ENCODE results near the gene TJP2.
A peak's percentile ranks its signal among the peaks of the same experiment; 100 is the strongest.

TJP2 gene

DNA sequence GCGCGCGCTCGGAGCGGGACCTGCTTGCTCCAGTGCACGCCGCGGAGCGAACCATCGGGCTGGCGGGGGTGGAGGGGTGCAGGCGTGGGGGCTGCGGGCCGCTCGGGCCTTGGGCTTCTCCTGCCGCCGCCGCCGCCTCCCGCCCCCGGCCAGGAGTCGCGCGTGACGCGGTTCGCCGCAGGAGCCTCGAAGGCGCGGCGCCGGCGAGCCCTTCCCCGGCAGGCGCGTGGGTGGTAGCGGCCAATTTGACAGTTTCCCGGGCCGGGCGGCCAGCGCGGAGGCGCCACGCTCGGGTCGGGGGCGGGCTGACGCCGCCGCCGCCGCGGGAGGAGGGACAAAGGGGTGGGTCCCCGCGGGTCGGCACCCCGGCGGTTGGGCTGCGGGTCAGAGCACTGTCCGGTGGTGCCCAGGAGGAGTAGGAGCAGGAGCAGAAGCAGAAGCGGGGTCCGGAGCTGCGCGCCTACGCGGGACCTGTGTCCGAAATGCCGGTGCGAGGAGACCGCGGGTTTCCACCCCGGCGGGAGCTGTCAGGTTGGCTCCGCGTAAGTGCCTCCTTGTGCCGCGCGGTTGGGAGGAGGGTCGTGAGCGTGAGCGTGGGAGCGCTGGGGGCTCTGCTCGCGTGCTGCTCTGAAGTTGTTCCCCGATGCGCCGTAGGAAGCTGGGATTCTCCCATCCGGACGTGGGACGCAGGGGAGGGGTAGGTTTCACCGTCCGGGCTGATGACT is at the start of gene TJP2:
Gene TJP2 (plus strand): TSS at position 387 of the 725 bp plus-strand sequence. CDS start 96 bp downstream, at position 483.
- peak; percentile 32 to 36 for DNase-seq (ENCODE audit: low read depth in 2 of 2)

DNA sequence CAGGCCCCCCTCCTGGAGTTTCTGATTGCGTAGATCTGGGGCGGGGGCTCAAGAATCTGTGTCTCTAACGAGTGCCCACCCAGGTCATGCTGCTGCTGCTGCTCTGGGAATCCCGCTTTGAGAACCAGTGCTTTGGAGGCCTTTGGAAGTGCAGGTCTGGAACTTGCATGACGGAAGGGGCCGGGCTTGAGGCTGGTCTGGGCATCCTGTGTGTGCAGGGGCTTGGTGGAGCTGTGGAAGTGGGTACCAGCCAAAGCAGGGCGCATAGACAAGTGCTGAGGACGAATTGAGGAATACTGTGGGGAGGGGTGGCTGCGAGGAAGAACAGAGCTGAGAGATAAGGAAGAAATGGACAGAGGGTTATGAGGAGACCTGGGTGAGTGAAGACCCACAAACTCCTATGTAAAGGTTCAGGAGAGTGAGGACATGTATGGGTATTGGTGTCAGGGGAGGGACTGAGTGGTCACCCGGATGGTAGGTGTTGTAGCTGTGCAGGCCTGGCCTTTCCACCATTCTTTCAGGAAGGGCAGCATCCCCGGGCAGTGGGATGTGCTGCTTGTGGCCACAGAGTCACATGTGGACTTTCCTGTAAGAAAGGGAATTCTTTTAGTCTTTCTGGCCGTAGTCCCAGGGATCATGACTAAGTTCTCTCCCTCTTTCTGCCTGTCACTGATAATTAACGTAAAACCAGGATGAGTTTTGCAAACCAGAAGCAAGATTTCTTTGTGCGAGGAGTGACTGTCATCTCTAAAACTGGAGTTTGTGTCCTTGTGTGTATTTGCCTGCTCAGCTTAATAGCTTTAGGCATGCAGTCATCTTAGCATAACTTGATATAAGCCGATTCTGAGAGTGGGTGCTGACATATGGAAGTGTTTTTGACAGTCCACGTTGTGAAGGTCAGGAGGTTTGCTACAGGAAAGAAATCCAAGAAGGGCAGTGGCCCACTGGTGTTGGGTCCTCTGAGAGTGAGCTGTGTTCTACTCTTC is 43.3 kb upstream of the TJP2 start:
- DNase-seq (ENCODE audit: low read depth in 2 of 2) = no peak

DNA sequence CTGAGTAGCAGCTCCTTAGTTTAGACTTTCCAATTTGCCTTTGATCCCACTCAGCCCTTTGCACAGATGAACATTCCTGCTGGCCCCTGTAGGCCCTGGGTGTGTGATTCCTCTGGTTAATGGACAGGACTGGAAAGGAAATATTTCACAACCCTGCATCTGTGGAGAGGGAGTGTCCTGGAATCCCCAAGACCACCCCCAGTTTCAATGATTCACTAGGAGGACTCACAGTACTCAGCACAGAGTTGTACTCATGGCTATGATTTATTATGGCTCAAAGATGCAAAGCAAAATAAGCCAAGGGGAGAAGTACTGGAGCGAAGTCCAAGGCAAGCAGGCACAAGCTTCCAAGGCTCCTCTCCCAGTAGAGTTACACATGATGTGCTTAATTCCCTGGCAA is 42.4 kb upstream of the TJP2 start:
- DNase-seq (ENCODE audit: low read depth in 2 of 2) = no peak

DNA sequence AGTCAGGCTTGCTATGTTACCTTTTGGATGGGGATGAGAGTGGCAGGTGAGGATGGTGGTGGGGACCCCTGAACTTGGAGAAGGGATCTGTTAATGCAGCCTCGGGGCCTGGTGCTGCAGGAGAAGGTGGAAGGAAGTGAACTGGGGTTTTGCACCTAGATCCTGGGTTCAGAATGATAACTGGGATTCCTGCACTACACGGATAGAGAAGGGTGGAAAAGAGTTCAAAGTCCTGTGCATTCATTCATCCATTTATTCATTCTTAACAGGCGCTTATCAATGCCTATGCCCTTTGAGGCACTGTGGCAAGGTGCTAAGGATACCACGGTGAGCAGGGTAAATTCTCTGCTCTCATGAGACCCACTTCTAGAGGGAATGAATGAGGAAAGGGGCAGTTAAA is 41.7 kb upstream of the TJP2 start:
- DNase-seq (ENCODE audit: low read depth in 2 of 2) = no peak

DNA sequence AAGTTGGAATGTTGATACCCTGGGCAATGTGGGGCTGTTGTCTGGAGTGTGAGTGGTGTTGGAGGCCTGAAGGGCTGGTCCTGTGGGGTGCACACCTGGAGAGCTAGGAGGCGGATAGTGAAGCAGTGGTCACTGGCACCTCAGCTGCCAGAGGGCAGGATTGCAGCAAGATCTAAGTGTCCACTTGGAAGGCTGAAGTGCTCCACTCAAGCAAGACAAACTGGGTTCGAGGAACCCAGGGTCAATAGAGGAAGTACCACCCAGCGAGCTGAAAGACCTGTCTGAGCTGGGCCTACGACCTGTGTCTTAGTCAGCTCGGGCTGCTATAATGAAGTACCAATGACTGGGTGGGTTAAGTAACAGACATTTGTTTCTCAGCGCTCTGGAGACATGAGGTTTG is 39.7 kb upstream of the TJP2 start:
- DNase-seq (ENCODE audit: low read depth in 2 of 2) = no peak

DNA sequence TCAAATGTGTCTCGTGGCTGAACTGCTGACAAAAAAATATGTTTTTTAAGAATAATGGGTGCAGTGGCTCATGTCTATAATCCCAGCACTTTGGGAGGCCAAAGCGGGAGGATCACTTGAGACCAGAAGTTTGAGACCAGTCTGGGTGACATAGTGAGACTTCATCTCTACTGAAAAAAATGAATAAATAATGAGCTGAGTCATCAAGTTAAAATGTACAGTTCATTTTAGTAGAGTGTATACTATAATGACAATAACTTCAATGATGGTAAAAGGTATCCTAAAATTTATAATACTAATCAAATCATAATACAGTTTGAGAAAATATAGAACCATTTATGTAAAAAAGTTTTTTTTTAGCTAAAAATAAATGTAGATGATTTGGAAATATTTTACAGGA is 37.9 kb upstream of the TJP2 start:
- no peak for DNase-seq (ENCODE audit: low read depth in 2 of 2)

DNA sequence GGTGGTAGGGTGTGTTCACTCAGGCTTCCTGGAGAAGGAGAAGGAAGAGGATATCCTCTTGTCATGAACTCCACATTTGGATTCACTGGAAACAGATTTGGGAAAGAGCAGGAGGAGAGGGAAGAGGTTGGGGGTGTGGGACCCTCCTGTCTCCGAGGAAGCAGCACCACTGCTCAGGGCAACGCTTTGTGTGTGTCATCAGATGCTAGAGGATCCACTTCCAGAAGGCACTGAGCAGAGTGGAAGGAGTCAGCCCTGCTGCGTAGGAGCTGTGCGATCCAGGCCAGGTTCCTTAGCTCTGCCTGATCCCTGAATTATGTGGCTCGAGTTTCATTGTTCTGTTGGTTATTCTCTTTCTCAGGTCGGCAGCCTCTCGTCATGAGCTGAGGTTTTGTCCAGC is 37.3 kb upstream of the TJP2 start:
- no peak for DNase-seq (ENCODE audit: low read depth in 2 of 2)

DNA sequence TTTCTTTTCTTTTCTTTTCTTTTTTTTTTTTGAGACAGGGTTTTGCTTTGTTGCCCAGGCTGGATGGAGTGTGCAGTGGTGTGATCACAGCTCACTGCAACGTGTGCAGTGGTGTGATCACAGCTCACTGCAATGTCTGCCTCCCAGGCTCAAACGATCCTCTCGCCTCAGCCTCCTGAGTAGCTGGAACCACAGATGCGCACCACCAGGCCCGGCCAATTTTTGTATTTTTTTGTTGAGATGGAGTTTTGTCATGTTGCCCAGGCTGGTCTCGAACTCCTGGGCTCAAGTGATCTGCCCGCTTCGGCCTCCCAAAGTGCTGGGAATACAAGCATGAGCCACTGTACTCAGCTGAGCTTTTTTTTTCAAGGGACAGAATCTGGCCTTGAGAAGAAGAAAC is 36.8 kb upstream of the TJP2 start:
- no peak for DNase-seq (ENCODE audit: low read depth in 2 of 2)

DNA sequence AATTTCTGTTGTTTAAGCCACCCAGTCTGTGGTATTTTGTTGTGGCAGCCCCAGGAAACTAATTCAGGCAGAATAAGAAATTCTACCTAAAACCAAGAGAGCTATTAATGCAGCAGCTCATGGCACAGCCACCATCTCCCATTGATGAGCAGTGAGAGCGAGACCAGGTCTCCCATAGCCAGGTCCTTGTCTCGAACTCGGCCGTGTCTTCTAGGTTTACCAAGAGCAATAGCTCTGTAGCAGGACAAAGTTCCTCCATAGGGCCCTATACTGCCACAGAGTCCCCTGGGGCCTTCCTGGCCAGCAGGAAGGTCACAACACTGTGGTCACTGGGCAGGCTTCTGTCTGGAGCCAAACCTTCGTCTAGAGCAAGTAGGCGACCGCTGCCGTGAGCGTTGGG is 34.5 kb upstream of the TJP2 start:
- no peak for DNase-seq (ENCODE audit: low read depth in 2 of 2)

DNA sequence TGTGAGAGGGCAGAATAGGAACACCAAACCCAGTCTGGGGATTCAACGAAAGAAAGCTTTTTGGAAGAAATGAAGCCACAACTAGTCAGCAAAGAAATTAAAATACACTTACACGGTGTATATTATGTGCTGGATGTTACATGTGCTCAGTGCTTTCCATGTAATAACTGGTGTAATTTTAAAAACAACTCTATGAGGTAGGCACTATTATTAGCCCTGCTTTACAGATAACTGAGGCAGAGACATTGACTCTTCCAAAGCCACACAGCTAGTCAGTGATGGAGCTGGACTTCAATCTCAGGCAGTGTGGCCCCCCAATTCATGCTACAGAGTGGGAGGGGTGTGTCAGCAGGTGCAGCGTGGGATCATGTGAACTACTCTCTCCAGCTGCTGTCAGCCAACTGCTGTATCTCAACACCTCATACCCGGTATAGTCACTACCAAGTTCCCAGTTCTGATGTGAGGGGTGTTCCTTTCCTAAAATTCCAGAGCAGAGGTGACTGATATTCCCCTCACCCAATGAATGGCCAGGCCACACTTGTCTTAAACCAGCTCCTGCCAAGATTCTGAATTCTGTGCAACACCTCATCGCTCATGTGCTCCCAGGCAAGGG is 33.8 kb upstream of the TJP2 start:
- DNase-seq (ENCODE audit: low read depth in 2 of 2) = no peak

DNA sequence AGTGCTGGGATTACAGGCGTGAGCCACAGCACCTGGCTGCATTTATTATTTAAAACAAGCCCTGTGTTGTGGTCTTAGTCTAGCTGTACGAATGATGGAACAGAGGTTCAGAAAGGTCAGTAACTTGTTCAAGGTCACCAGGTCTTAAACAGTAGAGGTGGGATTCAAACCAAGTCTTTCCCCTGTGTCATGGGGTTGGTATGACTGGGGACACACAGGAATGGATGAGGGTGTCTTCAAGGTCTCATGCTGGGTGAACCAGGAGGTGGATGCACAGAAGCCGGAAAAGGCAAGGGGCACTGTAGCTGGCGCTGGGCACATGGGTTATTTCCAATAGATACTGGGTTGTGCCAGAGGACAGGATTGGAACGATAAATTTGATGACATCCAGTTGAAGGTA is 32.2 kb upstream of the TJP2 start:
- no peak for DNase-seq (ENCODE audit: low read depth in 2 of 2)

DNA sequence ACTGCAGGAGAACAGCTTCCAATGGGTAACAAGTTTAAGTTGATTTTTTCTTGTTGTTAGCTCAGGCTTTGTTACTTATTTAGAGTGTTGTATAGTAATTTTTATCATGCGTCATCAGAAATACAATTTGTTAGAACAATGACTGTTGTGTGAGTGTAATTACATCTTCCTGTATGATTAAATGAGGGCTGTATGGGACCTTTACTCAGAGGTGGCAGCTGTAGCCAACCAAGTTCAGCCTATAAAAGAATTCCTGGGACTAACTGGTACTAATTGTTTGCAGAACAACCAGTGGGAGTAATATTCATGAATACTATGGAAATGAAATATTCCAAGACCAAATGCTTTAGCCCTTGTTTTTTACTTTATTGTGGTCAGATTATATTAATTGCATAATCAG is 30.8 kb upstream of the TJP2 start:
- no peak for DNase-seq (ENCODE audit: low read depth in 2 of 2)

DNA sequence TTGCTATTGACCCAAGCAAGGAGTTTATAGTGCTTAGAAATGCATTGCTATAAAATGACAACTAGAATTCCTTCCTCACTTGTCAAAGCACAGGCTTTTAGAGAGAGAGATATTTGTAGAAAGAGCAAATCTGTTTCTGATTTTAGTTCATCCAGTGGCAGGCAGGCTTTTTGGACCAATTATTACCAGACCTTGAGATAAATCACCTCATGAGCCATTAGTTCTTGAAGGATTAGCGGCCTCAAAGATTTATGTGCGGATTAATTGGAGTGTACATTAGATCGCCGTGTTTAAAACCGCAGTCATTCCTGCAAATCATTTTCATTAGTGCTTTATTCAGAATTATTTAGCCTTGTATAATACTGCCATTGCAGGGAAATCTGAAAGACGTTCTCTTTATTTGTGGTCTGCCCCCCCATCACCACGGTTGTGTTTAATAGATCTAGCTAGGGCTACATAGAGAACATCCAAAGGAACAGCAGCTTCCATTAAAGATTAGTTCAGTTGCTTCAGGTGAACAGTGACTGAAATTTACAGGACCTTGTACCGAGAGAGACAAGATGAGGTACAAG is 28.8 kb upstream of the TJP2 start:
- no peak for DNase-seq (ENCODE audit: low read depth in 2 of 2)

DNA sequence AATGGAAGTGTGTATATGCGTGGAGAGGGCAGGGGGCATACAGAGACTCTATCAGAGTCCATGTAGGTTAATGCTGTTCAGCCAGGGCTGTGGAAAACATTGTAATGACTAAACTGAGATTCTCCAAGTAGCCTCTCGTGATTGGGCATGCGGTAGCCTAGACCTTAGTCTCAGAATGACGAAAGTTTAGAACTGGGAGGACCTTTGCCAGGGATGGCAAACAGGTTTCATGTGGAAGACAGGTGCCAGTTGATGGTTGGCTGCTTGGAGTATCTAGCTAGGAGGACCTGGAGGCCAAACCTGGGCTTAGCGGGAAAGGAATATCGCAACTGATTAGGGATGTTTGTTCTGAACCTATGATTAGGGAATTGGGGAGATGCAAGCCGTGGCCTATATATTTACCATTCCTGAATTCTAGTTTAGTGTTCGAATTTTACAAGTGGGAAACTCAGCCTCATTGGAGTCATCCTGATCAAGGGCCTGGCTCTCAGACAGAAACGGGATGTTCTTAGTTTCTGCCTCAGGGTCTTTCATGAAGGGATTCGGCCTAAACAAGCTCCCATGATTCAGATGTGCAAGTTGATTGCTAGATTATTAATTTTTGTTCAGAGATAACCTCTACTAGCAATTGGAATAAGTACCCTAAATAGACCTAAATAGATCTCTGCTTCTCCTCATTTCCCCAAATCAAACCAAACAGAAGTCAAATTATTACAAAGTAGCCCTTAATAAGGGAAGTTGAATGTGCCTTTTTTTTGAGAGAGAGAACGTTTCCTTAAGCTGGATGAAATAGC is 26.8 kb upstream of the TJP2 start:
- no peak for DNase-seq (ENCODE audit: low read depth in 2 of 2)

DNA sequence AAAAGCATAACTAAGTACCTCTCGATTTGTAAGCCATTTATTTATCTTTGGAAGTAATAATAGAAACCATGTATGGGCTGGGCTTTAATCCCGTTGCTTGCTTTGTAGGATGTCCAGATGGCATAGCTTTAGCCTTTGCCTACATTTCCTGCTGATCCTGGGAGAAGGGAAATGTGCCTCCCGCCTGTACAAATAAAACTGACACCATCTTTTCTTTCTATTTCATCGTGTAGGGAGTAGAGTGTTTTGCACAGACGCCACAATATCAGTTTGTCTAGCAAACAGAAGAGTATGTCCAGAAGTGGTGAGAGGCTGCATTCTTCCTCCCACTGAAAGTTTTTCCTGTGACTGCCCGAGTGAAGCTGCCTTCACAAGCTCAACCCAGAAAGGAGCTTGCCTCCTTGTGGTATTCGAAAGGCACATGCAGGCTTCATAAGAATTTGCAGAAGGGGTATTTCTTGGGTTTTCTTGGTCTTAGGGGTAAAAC is 24.7 kb upstream of the TJP2 start:
- no peak for DNase-seq (ENCODE audit: low read depth in 2 of 2)

DNA sequence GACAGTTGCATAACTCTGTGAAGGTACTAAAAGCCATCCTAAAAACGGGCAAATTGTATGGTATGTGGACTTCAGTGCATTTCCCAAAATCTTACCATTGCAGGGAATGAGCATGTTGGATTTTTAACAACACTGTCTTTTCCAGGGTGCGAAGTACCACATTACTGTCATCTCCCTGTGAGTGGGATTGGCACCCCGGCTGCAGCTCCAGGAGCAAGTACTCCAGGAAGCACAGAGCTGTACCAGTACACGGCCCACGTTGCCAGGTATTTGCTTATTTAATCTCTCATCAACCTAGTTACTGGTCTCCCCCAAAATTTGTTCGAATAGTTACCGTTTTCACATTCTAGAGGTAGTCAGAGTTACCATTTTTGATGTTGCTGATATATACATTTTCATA is 22.6 kb upstream of the TJP2 start:
- DNase-seq (ENCODE audit: low read depth in 2 of 2) = no peak

DNA sequence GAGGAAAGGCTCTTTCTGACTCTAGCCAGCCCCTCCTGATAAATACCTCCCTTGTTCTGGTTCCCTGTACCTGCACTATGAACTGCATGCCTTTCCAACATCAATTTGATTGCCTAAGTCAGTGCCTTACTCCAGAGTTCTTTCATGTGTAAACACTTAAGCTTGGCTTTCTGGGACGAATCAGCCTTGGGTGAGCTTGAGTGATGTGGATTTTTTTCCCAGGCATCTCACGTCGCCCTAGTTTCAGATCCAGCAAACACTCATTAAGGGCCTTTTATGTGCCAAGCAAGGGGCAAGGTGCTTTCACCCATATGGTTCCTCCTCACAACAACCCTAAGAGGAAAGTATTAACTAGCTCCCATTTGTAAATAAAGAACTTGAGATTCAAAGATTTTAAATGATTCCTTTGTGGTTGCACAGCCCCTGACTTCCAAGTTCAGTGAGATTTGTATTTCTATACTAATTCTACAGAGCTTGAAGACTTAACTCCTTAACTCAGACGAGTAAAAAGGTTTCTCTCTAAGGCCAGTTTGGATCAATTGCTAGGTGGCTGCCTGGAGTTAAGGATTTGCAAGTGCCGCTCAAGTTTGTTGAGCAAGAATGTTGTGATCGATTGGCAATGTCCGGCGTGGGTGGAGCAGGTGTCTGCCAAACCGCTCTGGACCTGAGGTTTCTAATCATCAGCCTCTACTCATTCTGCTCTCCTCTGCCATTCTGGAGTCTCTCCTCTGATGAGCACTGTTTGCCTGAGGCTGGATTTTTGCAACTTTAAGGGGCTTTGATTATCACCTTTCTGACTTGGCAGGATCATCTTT is 20.2 kb upstream of the TJP2 start:
- no peak for DNase-seq (ENCODE audit: low read depth in 2 of 2)

DNA sequence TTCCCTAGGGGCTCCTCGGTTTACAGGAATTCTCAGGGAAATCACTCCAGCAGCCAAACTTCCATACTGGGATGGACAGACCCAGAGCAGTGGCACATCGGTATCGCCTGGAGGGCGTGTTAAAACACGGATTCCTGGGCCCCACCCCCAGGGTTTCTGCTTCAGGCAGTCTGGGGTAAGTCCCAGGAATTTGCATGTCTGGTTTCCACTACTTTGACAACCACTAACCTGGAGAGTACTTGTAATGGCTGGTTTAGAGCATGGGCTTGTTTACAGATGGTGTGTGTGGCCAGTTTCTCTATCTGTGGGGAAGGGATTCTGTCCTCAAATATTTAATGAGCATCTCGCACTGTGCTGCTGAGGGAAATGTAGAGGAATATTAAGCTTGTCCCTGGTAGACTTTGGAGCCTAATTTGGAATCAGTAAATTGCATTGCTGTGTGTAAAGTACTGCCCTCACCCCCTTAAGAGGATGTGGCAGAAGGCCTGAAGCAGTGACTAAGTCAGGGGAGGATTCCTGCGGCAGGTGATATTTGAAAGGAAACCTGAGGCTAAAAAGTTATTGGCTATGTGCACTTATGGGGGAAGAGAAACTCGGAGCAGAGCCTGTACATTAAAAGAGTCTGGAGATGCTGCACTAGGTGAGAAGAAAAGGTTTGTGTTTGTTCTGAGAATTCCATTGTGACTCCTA is 18.6 kb upstream of the TJP2 start:
- no peak for DNase-seq (ENCODE audit: low read depth in 2 of 2)

DNA sequence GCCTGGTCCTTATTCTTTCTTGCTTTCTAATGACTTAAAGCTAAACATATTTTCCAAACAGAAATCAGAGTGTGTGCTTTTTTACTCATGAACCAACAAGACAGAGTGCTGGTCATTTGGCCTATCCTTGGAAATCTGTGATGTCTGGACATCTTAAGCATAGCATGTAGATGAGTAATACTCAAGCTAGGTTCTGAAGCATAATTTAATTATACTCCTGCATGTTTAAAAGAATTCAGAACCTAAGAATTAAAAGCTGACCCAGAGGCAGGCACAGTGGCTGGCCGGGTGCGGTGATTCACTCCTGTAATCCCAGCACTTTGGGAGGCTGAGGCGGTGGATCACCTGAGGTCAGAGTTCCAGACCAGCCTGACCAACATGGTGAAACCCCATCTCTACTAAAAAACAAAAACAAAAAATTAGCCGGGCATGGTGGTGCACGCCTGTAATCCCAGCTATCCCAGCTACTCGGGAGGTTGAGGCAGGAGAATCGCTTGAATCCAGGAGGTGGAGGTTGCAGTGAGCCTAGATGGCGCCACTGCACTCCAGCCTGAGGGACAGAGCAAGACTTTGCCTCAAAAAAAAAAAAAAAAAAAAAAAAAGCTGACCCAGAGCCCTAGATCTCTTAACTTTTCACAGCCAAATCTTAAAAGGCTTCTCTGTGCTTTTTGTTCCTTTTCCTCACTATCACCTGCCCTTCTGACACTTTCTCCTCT is 16.2 kb upstream of the TJP2 start:
- DNase-seq (ENCODE audit: low read depth in 2 of 2) = no peak

Data from stimulated activated CD8-positive, alpha-beta memory T cell treated with anti-CD3 and anti-CD28 coated beads, Interleukin-15, amount 100 ng/mL, for 48 hours (primary cell).